IPS DF 4.7 (cell line): Measurements from ENCODE around the gene RFX8.
"Not testable (repeated sequence)": the region's sequence is repeated elsewhere in the genome, so short reads cannot be mapped to it uniquely, and the experiment has no call there.

Experiments
- DNase-seq: peaks from one replicate; pipeline ENCODE4 v3.0.0-alpha.2; 2013; ENCODE audit warnings: low spot score; ENCODE audit errors: extremely low read depth

The RFX8 gene

GRCh38 chr2:101442042-101442666 is 32.8 kb downstream of the RFX8 start:
- no peak for DNase-seq

GRCh38 chr2:101440127-101440738 is 34.7 kb downstream of the RFX8 start:
- DNase-seq, result no peak

DNA sequence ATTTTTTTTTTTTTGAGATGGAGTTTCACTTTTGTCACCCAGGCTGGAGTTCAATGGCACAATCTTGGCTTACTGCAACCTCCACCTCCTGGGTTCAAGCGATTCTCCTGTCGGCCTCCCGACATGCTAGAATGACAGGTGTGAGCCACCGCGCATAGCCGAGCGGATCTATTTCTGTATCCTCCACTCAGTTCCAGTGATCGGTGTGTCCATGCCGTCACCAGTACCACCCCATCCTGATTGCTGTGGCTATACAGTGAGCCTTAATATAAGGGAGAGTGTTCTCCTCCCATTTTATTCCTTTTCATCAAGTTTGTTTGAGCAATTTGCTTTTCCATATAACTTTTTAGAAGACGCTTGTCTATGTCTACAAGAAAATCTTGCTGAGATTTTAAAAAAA is 35.2 kb downstream of the RFX8 start:
- no peak for DNase-seq

DNA sequence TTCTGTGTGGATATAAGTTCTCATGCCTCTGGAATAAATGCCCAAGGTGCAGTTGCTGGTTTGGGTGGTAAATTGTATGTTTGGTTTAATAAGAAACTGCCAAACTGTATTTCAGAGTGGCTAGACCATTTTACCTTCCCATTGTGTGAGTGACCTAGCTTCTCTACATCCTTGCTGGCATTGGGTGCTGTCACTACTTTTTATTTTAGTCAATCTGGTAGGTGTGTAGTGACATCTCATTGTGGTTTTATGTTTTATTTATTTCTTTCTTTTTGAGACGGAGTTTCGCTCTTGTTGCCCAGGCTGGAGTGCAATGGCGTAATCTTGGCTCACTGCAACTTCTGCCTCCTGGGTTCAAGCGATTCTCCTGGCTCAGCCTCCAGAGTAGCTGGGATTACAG is 36.4 kb downstream of the RFX8 start:
- not testable (repeated sequence) for DNase-seq

GRCh38 chr2:101435001-101435862 is 39.7 kb downstream of the RFX8 start:
- DNase-seq, result no peak

- no peak for DNase-seq
These were observed 41.4 kb downstream of the RFX8 start for GRCh38 chr2:101433465-101433864.

GRCh38 chr2:101432411-101433181 is 42.3 kb downstream of the RFX8 start:
- DNase-seq, result no peak

- DNase-seq, result no peak
These were observed 43.4 kb downstream of the RFX8 start for GRCh38 chr2:101431486-101431885.

- no peak for DNase-seq
These were observed 44.8 kb downstream of the RFX8 start for GRCh38 chr2:101430156-101430555.

- DNase-seq, result no peak
These were observed 45.5 kb downstream of the RFX8 start for GRCh38 chr2:101429453-101429852.

DNA sequence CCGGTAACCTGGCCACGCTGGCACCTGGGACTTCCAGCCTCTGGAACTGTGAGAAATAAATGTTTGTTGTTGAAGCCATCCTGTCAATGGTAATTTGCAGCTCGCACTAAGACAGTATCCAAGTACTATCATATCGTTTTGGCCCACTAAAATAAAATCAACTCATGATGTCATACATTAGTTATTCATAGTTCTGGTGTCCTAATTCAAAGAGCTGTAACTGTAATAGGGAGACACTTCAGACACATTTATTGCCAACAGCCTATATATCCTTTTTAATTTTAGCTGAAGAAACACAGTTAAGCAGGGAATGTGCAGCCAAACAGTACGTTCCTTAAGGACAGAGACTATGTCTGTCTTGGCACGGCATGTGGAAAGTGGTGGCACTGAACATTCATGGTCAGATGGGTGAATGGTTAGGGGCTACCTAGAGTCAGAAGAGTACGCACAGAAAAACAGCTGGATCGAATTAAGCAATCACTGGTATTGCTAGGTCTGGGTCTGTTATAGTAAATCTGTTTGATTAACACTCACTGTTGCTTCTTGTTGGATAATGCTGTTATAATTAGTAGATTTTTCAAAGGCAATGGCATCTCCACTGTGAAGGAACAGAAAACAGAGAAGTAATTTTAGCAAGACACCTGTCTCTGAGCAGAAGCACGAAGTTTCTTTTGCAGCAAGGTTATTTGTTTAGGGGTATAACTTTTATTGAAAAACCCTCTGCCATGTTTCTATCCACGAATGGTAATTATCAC is 46.3 kb downstream of the RFX8 start:
- DNase-seq, result no peak

- no peak for DNase-seq
These were observed 47.2 kb downstream of the RFX8 start for GRCh38 chr2:101427743-101428142.

DNA sequence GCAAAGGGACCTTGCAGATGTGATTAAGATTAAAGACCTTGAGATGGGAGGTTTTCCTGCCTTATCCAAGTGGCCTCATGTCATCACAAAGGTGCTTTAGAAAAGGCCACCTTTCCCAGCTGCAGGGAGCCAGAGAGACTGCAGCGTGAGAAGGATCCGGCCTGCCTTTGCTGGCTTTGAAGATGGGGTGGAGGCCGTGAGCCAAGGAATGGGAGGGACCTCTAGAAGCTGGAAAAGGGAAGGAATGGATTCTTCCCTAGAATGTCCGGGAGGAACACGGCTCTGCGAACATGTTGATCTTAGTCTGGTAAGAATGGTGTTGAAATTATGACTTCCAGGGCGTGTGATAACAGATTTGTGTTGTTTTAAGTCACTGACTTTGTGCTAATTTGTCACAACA is 47.7 kb downstream of the RFX8 start:
- no peak for DNase-seq

- no peak for DNase-seq
These were observed 48.1 kb downstream of the RFX8 start for GRCh38 chr2:101426822-101427221.

GRCh38 chr2:101420623-101421022 is 54.3 kb downstream of the RFX8 start:
- DNase-seq, result no peak

DNA sequence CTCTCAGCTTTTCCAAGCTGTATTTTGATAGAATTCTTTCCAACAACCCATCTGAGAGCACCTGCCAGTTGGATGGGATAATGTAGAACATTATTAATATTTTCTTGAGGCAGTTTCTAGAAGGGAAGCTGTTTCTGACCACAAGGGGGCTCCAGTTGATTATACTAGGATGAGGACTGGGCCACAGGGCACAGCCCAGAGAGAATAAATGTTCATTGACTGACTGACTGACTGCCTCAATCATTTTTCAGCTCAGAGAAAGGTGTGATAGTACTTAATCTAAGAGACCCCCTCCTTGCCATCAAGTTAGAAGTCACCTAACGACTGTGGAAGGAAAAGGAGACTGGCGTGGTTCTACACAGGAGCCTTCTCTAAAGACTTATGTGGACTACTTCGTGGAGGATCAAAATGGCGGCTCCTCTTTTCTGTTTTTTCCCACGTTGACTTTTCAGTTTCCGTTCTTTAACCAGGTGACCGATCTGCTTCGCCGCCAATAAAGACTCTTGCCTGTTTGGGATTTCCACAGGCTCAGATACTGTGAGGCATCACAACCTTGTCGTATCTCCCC is 55.7 kb downstream of the RFX8 start:
- no peak for DNase-seq

GRCh38 chr2:101418460-101419095 is 56.3 kb downstream of the RFX8 start:
- no peak for DNase-seq

- no peak for DNase-seq
These were observed 58.3 kb downstream of the RFX8 start for GRCh38 chr2:101416609-101417008.

DNA sequence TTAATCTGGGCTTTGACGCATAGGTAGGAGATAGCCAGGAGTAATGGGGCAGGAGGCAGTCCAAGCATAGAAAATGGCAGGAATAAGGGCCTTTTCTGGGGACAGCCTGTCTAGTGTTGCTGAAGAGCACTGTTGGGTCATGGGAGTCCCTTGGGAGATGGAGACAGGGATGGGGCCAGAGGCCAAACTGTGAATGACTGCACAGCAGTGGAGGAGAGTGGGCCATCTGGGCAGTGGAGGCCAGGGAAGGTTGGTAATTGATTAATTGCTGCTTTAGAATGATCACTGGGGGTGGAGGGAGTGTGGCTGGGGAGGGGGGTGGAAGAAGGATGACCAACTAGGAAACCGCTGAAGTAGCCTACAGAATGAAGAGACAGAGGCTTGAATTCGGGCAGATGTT is 59.0 kb downstream of the RFX8 start:
- no peak for DNase-seq

- DNase-seq, result no peak
These were observed 59.7 kb downstream of the RFX8 start for GRCh38 chr2:101415220-101415619.
